Measurements from ENCODE around the gene RGR. TPM values are rescaled to one million over a fixed set of nuclear protein-coding genes. Genes with fewer than 3 reads are reported as not detected.

The RGR gene
- total and polyA plus RNA-seq, 4 donors = 0.05 to 0.65 (median 0.31) TPM; not detected in 1

- Histone ChIP-seq H3K4me1 (ENCODE audit: control insufficient read depth in 5 of 5, insufficient read depth in 5 of 5, low read length in 5 of 5) (no peaks in the 10 kb centered on the region), H3K4me3 (no peak within 1 kb of the TSS), H3K27ac (ENCODE audit: low read depth in 1 of 2, low read length in 1 of 2) (no peak within 1 kb of the TSS), H3K27me3 (ENCODE audit: control insufficient read depth in 3 of 3, insufficient read depth in 3 of 3, low read length in 2 of 3) (no peaks in the 10 kb centered on the region), H3K9me3 (ENCODE audit: control insufficient read depth in 4 of 4, insufficient read depth in 3 of 4, low read length in 3 of 4) (no peaks in the 10 kb centered on the region), H3K9ac (ENCODE audit: insufficient read depth in 1 of 2, low read length in 2 of 2) (no peak within 1 kb of the TSS), H3K36me3 (ENCODE audit: control insufficient read depth in 4 of 4, insufficient read depth in 4 of 4, low read length in 4 of 4) (no peaks in the 10 kb centered on the region)
- 66 to 73% methylated on average over 6 of the region's 6 CpGs for WGBS, 2 donors
- no peak for TF ChIP-seq CTCF (IDR thresholded peaks at IDR 0.05; ENCODE audit: control extremely low read depth, extremely low read depth)
- ATAC-seq (ENCODE audit: insufficient read depth, low FRiP score) = no peak
- DNase-seq = no peak
Measured at GRCh38 chr10:84225427-84226173, 19.3 kb upstream of the RGR start, which contains the start of gene LRIT2. Gene LRIT2, minus strand, starts transcription at chr10:84225544. Its CDS starts 24 bp downstream, at chr10:84225520.

GRCh38 chr10:84226616-84227015 is 18.2 kb upstream of the RGR start:
- TF ChIP-seq CTCF (IDR thresholded peaks at IDR 0.05; ENCODE audit: control extremely low read depth, extremely low read depth) = no peak
- Histone ChIP-seq H3K27me3 (ENCODE audit: control insufficient read depth in 3 of 3, insufficient read depth in 3 of 3, low read length in 2 of 3) (no peaks in the 10 kb centered on the region), H3K9me3 (ENCODE audit: control insufficient read depth in 4 of 4, insufficient read depth in 3 of 4, low read length in 3 of 4) (no peaks in the 10 kb centered on the region), H3K4me3 (no peak overlapping the region), H3K27ac (ENCODE audit: low read depth in 1 of 2, low read length in 1 of 2) (no peak overlapping the region), H3K4me1 (ENCODE audit: control insufficient read depth in 5 of 5, insufficient read depth in 5 of 5, low read length in 5 of 5) (no peaks in the 10 kb centered on the region), H3K36me3 (ENCODE audit: control insufficient read depth in 4 of 4, insufficient read depth in 4 of 4, low read length in 4 of 4) (no peaks in the 10 kb centered on the region), H3K9ac (ENCODE audit: insufficient read depth in 1 of 2, low read length in 2 of 2) (no peak overlapping the region)
- WGBS, 2 donors = 81 to 83% methylated on average over 3 of the region's 3 CpGs
- ATAC-seq (ENCODE audit: insufficient read depth, low FRiP score) (no peak), DNase-seq (no peak)

GRCh38 chr10:84227810-84228209 is 17.0 kb upstream of the RGR start:
- Histone ChIP-seq H3K9me3 (ENCODE audit: control insufficient read depth in 4 of 4, insufficient read depth in 3 of 4, low read length in 3 of 4) (no peaks in the 10 kb centered on the region), H3K9ac (ENCODE audit: insufficient read depth in 1 of 2, low read length in 2 of 2) (no peak overlapping the region), H3K27ac (ENCODE audit: low read depth in 1 of 2, low read length in 1 of 2) (no peak overlapping the region), H3K4me3 (no peak overlapping the region), H3K36me3 (ENCODE audit: control insufficient read depth in 4 of 4, insufficient read depth in 4 of 4, low read length in 4 of 4) (no peaks in the 10 kb centered on the region), H3K4me1 (ENCODE audit: control insufficient read depth in 5 of 5, insufficient read depth in 5 of 5, low read length in 5 of 5) (no peaks in the 10 kb centered on the region), H3K27me3 (ENCODE audit: control insufficient read depth in 3 of 3, insufficient read depth in 3 of 3, low read length in 2 of 3) (no peaks in the 10 kb centered on the region)
- DNase-seq (no peak), ATAC-seq (ENCODE audit: insufficient read depth, low FRiP score) (no peak)
- WGBS, 2 donors = 68 to 71% methylated on average over 4 of the region's 4 CpGs
- TF ChIP-seq CTCF (IDR thresholded peaks at IDR 0.05; ENCODE audit: control extremely low read depth, extremely low read depth) = no peak
